ENCODE data around the gene CD300LD. TPM values are rescaled to one million over a fixed set of nuclear protein-coding genes. Genes with fewer than 3 reads are reported as not detected.
A peak's percentile ranks its signal among the peaks of the same experiment; 100 is the strongest.

Gene CD300LD
- total RNA-seq, 4 donors from 2014 or later = not detected

DNA sequence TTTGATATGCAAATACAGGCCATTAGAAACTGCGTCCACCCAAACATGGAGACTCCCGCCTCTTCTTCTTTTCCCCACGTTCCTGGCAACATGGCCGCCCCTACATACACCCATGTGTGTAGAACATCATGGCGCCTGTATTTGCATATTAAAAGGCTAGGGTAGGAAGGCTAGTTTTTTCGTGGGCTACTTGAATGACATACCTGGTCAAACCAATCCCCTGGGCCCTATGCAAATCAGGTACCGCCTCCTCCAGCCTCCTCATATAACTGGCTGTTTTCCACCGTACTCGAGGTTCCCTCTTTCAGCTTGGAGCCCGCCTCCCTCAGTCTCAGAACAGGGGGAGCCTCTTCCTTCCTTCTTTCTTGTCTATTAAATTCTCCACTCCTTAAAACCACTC is 60.0 kb downstream of the CD300LD start:
- no peak for TF ChIP-seq EP300 (IDR thresholded peaks at IDR 0.05)
- TF ChIP-seq, protein P1, sequence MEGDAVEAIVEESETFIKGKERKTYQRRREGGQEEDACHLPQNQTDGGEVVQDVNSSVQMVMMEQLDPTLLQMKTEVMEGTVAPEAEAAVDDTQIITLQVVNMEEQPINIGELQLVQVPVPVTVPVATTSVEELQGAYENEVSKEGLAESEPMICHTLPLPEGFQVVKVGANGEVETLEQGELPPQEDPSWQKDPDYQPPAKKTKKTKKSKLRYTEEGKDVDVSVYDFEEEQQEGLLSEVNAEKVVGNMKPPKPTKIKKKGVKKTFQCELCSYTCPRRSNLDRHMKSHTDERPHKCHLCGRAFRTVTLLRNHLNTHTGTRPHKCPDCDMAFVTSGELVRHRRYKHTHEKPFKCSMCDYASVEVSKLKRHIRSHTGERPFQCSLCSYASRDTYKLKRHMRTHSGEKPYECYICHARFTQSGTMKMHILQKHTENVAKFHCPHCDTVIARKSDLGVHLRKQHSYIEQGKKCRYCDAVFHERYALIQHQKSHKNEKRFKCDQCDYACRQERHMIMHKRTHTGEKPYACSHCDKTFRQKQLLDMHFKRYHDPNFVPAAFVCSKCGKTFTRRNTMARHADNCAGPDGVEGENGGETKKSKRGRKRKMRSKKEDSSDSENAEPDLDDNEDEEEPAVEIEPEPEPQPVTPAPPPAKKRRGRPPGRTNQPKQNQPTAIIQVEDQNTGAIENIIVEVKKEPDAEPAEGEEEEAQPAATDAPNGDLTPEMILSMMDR (IDR thresholded peaks at IDR 0.05) = no peak
- TF ChIP-seq POLR2AphosphoS5 (IDR thresholded peaks at IDR 0.05) = no peak
- TF ChIP-seq POLR2A (IDR thresholded peaks at IDR 0.05) = no peak

DNA sequence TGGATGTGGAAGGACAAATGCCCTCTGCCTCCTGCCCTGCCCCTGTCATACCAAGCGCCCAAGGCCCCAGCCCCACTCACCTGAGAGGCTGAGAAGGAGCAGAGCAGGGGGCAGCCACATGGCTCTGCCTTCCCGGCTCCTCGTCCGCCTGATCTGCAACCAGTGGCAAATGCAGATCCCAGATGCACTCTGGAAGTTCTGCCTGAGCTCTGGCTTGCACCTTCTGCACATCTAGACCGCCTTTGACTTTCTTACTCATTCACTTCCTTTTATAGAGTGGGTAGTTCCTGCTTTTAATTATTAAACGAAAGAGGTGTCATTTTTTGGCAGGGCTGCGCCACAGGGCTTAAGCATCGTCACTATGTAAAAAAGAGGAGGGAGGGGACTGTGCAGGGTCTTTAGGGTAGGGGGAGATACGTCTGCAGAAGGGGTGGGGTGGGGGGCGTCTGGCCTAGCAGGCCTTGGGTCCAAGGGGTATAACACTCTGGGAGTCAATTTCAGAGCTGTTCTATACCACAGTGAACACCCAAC is 60.8 kb downstream of the CD300LD start, which contains the start of gene CD300LB:
Gene CD300LB (minus strand): TSS at position 245 of the 531 bp plus-strand sequence. CDS start 125 bp downstream, at position 120.
- Histone ChIP-seq H3K4me1 (no peaks in the 10 kb centered on the region), H3K27me3 (peaks cover 6% of the 10 kb centered on the region), H3K27ac (no peak within 1 kb of the TSS), H3K36me3 (no peaks in the 10 kb centered on the region), H3K9me3 (no peaks in the 10 kb centered on the region), H3K4me3 (no peak within 1 kb of the TSS)
- 61% methylated on average over 10 of the region's 10 CpGs for WGBS
- no peak for TF ChIP-seq POLR2AphosphoS5 (IDR thresholded peaks at IDR 0.05)
- TF ChIP-seq, protein P1 (IDR thresholded peaks at IDR 0.05) = no peak
- TF ChIP-seq POLR2A (IDR thresholded peaks at IDR 0.05) = no peak
- TF ChIP-seq EP300 (IDR thresholded peaks at IDR 0.05) = no peak
- DNase-seq (ENCODE audit: low spot score in 2 of 2) = peak; percentile 38 to 48

More for the DNA sequence above, 60.0 kb downstream of the CD300LD start:
- no peak overlapping the region for H3K27ac ChIP-seq
- no peaks in the 10 kb centered on the region for H3K4me1 ChIP-seq
- no peaks in the 10 kb centered on the region for H3K9me3 ChIP-seq
- WGBS = 61% methylated on average over 10 of the region's 10 CpGs
- DNase-seq (ENCODE audit: low spot score in 2 of 2) = peak; percentile 68 to 79
- no peaks in the 10 kb centered on the region for H3K36me3 ChIP-seq
- peak overlapping the region; percentile 6 for H3K4me3 ChIP-seq
- peaks cover 9% of the 10 kb centered on the region for H3K27me3 ChIP-seq

- peak in 1 of 2 donors; percentile 15 for DNase-seq (ENCODE audit: low spot score in 2 of 2)
- no peak overlapping the region for H3K27ac ChIP-seq
- TF ChIP-seq, protein P1 (IDR thresholded peaks at IDR 0.05) = no peak
- peaks cover 6% of the 10 kb centered on the region for H3K27me3 ChIP-seq
- H3K9me3 ChIP-seq = no peaks in the 10 kb centered on the region
- no peak overlapping the region for H3K4me3 ChIP-seq
- H3K36me3 ChIP-seq = no peaks in the 10 kb centered on the region
- WGBS = 72% methylated on average over 5 of the region's 5 CpGs
- H3K4me1 ChIP-seq = no peaks in the 10 kb centered on the region
Observed at GRCh38 chr17:74530831-74531150, 61.3 kb downstream of the CD300LD start.

Other genes with a start within 250 kb of the CD300LD start
- gene BTBD17, start 230.4 kb downstream of the CD300LD start, total RNA-seq = not detected
- gene GPR142, start 224.8 kb downstream of the CD300LD start, total RNA-seq = not detected
- 100 to 1,000 TPM in 1 of 4 donors, 10 to 100 TPM in 3; 72.0 to 106 (median 91.5) TPM for gene GPRC5C, start 160.2 kb downstream of the CD300LD start, total RNA-seq
- gene CD300A, start 125.6 kb downstream of the CD300LD start, total RNA-seq = 1 to 10 TPM; 1.4 to 6.3 (median 2.9) TPM
- gene CD300LB, start 60.8 kb downstream of the CD300LD start, total RNA-seq = not detected
- gene CD300C, start 46.2 kb downstream of the CD300LD start, total RNA-seq = under 1 TPM; 0.31 to 0.80 (median 0.53) TPM
- not detected for gene CD300H, start 24.8 kb downstream of the CD300LD start, total RNA-seq
- gene CD300E, start 31.5 kb upstream of the CD300LD start, total RNA-seq = under 1 TPM in 1 of 4 donors, not detected in 3; 0.24 TPM
- not detected for gene CD300LF, start 120.6 kb upstream of the CD300LD start, total RNA-seq
- under 1 TPM in 2 of 4 donors, not detected in 2; 0.32 to 0.38 TPM for gene RAB37, start 145.0 kb upstream of the CD300LD start, total RNA-seq
- gene NHERF1, start 156.3 kb upstream of the CD300LD start, total RNA-seq = 10 to 100 TPM; 21.1 to 53.8 (median 42.0) TPM
- 10 to 100 TPM; 21.0 to 32.7 (median 24.4) TPM for gene NAT9, start 184.1 kb upstream of the CD300LD start, total RNA-seq